MM.1S (cell line): ENCODE measurements around the gene UBE2E2.

Source experiments
- CTCF ChIP-seq: fragments of 300-600 bp; sonication (generic); IDR thresholded peaks from 2 replicates; pipeline ENCODE4 v1.5.1; 2016; ENCODE audit warnings: antibody characterized with exemption, low read length, mixed read lengths
- EZH2 ChIP-seq: fragments of 300-600 bp; sonication (generic); optimal IDR thresholded peaks from 2 replicates; pipeline ENCODE3; 2017; ENCODE audit warnings: low read depth, mild to moderate bottlenecking, antibody characterized with exemption, low read length, mixed read lengths
- EZH2phosphoT487 ChIP-seq: fragments of 300-600 bp; sonication (generic); IDR thresholded peaks from 2 replicates; pipeline ENCODE4 v1.6.1; 2018; ENCODE audit warnings: antibody characterized with exemption, low read length

DNA sequence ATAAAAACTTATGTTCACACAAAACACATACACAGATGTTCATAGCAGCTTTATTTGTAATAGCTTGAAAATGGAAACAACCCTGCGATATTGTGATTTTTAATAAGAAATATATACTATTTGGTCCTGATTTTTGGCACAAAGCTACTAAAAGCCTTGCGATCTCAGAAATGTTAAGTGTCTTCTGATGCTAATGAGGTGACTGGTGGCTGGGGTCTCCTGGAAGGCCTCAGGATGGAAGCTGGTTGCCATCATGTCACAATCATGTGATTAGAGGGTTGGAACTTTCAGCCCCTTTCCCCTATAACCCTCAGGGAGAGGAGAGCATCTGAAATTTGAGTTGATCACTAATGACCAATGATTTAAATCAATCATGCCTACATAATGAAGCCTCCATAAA, 324.2 kb downstream of the UBE2E2 start:
- TF ChIP-seq CTCF: no peak
- no peak for TF ChIP-seq EZH2phosphoT487
- TF ChIP-seq EZH2: no peak
